HG03103 (cell line): ENCODE results near the gene WDPCP.
"Not testable (repeated sequence)": the region's sequence is repeated elsewhere in the genome, so short reads cannot be mapped to it uniquely, and the experiment has no call there.

Source experiments
- ATAC-seq: cut with Tn5 transposase; IDR thresholded peaks from one replicate; pipeline ENCODE4 v1.9.1; 2021; ENCODE audit warnings: low read depth; ENCODE audit not compliant: unreplicated experiment

The WDPCP gene

GRCh38 chr2:63283273-63283672, 305.0 kb downstream of the WDPCP start:
- no peak for ATAC-seq

- ATAC-seq = no peak
Measured at GRCh38 chr2:63272560-63272959, 315.7 kb downstream of the WDPCP start.

- no peak for ATAC-seq
Measured at GRCh38 chr2:63270717-63271116, 317.6 kb downstream of the WDPCP start.

- no peak for ATAC-seq
Measured at GRCh38 chr2:63268946-63269345, 319.3 kb downstream of the WDPCP start.

GRCh38 chr2:63261137-63261621, 327.1 kb downstream of the WDPCP start:
- ATAC-seq = no peak

- ATAC-seq = no peak
Measured at GRCh38 chr2:63257473-63257872, 330.8 kb downstream of the WDPCP start.

- no peak for ATAC-seq
Measured at GRCh38 chr2:63249161-63249560, 339.1 kb downstream of the WDPCP start.

GRCh38 chr2:63242747-63243146, 345.5 kb downstream of the WDPCP start:
- ATAC-seq = no peak

GRCh38 chr2:63225964-63226686, 362.2 kb downstream of the WDPCP start:
- ATAC-seq = no peak

GRCh38 chr2:63218800-63219526, 369.3 kb downstream of the WDPCP start:
- ATAC-seq = no peak

GRCh38 chr2:63195310-63195709, 393.0 kb downstream of the WDPCP start:
- no peak for ATAC-seq

- ATAC-seq = no peak
Measured at GRCh38 chr2:63194175-63194574, 394.1 kb downstream of the WDPCP start.

- no peak for ATAC-seq
Measured at GRCh38 chr2:63192889-63193774, 395.1 kb downstream of the WDPCP start.

GRCh38 chr2:63192169-63192888, 395.9 kb downstream of the WDPCP start:
- ATAC-seq = no peak

GRCh38 chr2:63189026-63189425, 399.3 kb downstream of the WDPCP start:
- ATAC-seq = no peak

GRCh38 chr2:63186331-63186730, 401.9 kb downstream of the WDPCP start:
- ATAC-seq = no peak

- ATAC-seq = no peak
Measured at GRCh38 chr2:63163161-63163820, 425.0 kb downstream of the WDPCP start.

- ATAC-seq = no peak
Measured at GRCh38 chr2:63159262-63159661, 429.0 kb downstream of the WDPCP start.

GRCh38 chr2:63136683-63137082, 451.6 kb downstream of the WDPCP start:
- not testable (repeated sequence) for ATAC-seq

GRCh38 chr2:63132020-63132419, 456.3 kb downstream of the WDPCP start:
- no peak for ATAC-seq
